ENCODE measurements around the gene RALGDS. TPM values are rescaled to one million over a fixed set of nuclear protein-coding genes. Genes with fewer than 3 reads are reported as not detected.
A peak's percentile ranks its signal among the peaks of the same experiment; 100 is the strongest.

The RALGDS gene
- total RNA-seq, 1 donor = 13.8 TPM

DNA sequence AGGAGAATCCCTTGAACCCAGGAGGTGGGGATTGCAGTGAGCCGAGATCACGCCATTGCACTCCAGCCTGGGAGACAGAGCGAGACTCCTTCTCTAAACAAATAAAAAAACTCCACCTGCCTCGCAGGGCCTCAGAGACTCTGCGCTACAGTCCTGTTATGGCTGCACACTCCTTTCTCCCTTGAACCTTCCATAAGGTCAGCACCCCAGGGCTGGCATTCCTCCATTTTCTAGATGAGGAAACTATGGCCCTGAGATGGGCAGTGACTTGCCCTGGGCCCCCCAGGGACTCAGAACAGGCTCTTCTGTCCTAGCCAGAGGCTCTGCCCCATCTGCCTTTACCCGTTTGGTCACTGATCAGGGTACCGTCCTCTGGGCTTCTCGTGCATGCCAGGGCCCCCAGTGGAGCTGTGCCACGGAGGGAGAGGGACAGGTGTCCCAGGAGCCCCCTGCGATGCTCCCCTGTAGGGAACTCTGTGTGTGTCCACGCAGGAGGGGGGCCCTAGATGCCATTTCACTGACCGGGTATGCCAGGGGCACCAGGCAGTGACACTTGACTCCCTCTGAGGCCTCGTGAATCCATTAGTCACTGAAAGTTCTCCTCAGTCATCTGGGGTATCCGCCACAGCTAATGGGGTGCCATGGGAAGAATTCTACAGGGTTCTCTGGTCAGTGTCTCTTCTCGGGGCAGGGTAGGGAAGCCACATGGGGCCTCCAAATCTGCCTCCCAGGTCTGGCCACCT lies 16.2 kb downstream of the RALGDS start:
- DNase-seq (ENCODE audit: low read depth) = no peak
- TF ChIP-seq, protein P1, sequence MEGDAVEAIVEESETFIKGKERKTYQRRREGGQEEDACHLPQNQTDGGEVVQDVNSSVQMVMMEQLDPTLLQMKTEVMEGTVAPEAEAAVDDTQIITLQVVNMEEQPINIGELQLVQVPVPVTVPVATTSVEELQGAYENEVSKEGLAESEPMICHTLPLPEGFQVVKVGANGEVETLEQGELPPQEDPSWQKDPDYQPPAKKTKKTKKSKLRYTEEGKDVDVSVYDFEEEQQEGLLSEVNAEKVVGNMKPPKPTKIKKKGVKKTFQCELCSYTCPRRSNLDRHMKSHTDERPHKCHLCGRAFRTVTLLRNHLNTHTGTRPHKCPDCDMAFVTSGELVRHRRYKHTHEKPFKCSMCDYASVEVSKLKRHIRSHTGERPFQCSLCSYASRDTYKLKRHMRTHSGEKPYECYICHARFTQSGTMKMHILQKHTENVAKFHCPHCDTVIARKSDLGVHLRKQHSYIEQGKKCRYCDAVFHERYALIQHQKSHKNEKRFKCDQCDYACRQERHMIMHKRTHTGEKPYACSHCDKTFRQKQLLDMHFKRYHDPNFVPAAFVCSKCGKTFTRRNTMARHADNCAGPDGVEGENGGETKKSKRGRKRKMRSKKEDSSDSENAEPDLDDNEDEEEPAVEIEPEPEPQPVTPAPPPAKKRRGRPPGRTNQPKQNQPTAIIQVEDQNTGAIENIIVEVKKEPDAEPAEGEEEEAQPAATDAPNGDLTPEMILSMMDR (IDR thresholded peaks at IDR 0.05; ENCODE audit: insufficient read depth, low read depth, low read length) = no peak
- no peak overlapping the region for H3K4me3 ChIP-seq (ENCODE audit: low read depth, low read length)

- TF ChIP-seq, protein P1 (IDR thresholded peaks at IDR 0.05; ENCODE audit: insufficient read depth, low read depth, low read length) = no peak
- H3K4me3 ChIP-seq (ENCODE audit: low read depth, low read length) = no peak overlapping the region
- DNase-seq (ENCODE audit: low read depth) = no peak
These were observed 17.0 kb downstream of the RALGDS start for GRCh38 chr9:133103987-133104505.

- H3K4me3 ChIP-seq (ENCODE audit: low read depth, low read length) = no peak overlapping the region
- TF ChIP-seq, protein P1 (IDR thresholded peaks at IDR 0.05; ENCODE audit: insufficient read depth, low read depth, low read length) = peak; percentile 93
- DNase-seq (ENCODE audit: low read depth) = peak; percentile 43
These were observed 17.7 kb downstream of the RALGDS start for GRCh38 chr9:133103183-133103986.

DNA sequence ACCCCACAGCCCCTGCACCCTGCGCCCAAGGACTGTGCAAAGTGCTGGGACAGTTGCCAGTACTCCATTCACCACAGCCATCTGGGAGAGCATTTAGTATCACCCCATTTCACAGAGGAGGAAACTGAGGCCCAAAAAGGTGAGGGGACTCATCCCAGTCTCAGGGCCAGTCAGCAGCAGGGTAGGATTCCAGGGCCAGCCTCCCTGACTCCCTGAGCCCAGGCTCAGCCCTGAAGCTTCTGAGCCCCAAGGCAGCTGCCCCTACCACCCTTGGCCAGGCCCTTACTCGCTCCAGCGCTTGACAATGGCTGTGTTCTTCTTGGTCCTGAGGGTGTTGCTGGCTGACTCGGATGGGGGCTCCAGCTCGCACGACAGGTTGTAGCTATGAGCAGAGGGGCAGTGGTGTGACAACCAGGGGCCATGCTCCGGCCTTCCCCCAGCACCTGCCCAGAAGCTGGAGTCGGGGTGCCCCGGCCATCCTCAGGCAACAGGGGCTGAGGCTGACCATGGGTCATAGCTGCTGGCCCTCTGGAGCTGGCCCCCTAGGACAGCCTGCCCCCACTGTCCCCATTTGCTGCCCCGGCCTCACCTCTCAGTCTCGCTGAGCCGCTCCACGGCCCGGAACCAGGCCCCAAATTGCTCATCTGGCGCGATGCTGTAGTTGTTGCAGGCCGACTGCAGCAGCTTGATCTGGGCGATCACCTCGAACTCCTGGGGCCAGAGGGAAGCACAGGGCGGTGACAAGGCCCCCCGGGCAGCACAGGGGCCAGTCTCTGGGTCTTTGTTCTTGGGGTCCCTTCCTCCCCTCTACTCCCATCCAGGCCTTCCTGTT lies 18.6 kb downstream of the RALGDS start:
- TF ChIP-seq, protein P1 (IDR thresholded peaks at IDR 0.05; ENCODE audit: insufficient read depth, low read depth, low read length) = no peak
- DNase-seq (ENCODE audit: low read depth) = no peak
- H3K4me3 ChIP-seq (ENCODE audit: low read depth, low read length) = no peak overlapping the region

GRCh38 chr9:133101356-133102189 lies 19.5 kb downstream of the RALGDS start:
- DNase-seq (ENCODE audit: low read depth) = no peak
- H3K4me3 ChIP-seq (ENCODE audit: low read depth, low read length) = no peak overlapping the region
- TF ChIP-seq, protein P1 (IDR thresholded peaks at IDR 0.05; ENCODE audit: insufficient read depth, low read depth, low read length) = no peak
